Subcutaneous adipose tissue (tissue), 4 donors: ENCODE measurements around the gene KHDC1L. TPM values are rescaled to one million over a fixed set of nuclear protein-coding genes. Genes with fewer than 3 reads are reported as not detected.

Experiments used
- total RNA-seq, 4 donors: library from RNA; depleted of rRNA; stranded (reverse); fragments of >200 nt; gene quantifications; one replicate each; pipeline ENCODE4 v1.1.0, GENCODE V29; 2016
- TF ChIP-seq, protein P1 (sequence below): fragments of 450-650 bp; IDR thresholded peaks from one replicate; pipeline ENCODE4 v1.5.1; 2016; ENCODE audit warnings: low read depth, mild to moderate bottlenecking, control low read depth, antibody characterized with exemption, moderate library complexity

KHDC1L gene
- total RNA-seq, 4 donors from 2014 or later = not detected

DNA sequence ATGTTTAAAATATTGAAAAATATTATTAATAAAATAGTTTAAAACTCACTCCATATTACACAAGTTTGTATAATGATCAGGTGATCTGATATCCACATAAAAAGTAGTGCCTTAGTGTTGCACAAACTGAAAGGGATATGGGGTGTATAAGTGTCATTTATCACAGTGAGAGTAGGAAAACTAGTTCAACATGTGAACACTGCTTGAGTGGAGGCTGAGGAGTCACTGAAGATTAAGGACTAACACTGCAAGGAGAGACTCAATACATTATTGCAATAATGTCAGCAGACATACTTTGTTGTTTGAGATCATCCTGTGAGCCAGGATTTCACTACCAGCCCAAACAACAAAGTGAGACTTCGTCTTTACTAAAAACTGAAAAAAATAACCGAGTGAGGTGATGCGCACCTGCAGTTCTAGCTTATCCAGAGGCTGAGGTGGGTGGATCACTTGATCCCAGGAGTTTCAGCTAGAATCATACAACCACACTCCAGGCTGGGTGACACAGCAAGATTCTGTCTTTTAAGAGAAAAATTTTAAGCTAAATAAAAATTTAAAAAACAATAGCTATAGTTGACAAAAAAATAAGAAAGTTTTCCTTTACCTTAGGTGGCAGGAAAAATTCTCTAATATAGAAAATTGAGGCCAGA, 2.4 kb upstream of the KHDC1L start:
- TF ChIP-seq, protein P1, sequence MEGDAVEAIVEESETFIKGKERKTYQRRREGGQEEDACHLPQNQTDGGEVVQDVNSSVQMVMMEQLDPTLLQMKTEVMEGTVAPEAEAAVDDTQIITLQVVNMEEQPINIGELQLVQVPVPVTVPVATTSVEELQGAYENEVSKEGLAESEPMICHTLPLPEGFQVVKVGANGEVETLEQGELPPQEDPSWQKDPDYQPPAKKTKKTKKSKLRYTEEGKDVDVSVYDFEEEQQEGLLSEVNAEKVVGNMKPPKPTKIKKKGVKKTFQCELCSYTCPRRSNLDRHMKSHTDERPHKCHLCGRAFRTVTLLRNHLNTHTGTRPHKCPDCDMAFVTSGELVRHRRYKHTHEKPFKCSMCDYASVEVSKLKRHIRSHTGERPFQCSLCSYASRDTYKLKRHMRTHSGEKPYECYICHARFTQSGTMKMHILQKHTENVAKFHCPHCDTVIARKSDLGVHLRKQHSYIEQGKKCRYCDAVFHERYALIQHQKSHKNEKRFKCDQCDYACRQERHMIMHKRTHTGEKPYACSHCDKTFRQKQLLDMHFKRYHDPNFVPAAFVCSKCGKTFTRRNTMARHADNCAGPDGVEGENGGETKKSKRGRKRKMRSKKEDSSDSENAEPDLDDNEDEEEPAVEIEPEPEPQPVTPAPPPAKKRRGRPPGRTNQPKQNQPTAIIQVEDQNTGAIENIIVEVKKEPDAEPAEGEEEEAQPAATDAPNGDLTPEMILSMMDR = no peak

DNA sequence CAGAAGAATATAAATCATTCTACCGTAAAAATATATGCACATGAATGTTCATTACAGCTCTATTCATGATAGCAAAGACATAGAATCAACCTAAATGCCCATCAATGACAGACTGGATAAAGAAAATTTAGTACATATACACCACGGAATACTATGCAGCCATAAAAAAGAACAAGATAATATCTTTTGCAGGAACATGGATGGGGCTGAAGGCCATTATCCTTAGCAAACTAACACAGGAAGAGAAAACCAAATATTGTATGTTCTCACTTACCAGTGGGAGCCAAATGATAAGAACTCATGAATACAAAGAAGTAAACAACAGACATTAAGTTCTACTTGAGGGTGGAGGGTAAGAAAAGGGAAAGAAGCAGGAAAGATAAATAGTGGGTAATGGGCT, 8.4 kb downstream of the KHDC1L start:
- TF ChIP-seq, protein P1 = no peak

GRCh38 chr6:73209117-73209516, 16.2 kb downstream of the KHDC1L start:
- TF ChIP-seq, protein P1 = no peak

DNA sequence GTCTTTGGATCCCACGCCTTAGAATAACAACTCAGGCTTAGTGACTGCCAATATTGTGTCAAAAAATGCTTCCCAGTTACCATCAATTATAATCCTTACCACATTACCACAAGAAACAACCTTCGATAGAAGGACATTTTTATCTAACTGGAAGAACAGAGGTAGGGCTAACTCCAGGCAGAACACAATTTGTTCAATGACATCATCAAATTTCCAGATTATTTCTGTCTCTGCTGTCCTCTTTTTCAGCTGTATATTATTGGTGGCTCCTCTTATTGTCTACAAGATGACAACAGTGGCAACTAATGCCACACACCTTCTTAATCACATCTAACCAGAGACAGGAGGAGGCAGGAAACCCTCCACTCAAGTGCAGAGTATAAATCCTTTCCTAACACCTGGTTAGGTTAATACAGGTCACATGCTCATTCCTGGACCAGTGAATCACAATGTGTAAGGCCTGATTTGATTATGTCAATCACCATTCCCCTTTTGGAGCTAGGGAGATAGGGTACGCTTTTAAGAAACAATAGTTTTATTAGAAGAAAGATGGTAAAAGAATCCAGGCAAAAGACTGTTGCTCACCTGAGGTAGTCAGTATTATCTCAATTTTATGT, 18.0 kb downstream of the KHDC1L start:
- TF ChIP-seq, protein P1 = no peak

- TF ChIP-seq, protein P1 = no peak
These were observed 21.0 kb downstream of the KHDC1L start for GRCh38 chr6:73204252-73204651.

DNA sequence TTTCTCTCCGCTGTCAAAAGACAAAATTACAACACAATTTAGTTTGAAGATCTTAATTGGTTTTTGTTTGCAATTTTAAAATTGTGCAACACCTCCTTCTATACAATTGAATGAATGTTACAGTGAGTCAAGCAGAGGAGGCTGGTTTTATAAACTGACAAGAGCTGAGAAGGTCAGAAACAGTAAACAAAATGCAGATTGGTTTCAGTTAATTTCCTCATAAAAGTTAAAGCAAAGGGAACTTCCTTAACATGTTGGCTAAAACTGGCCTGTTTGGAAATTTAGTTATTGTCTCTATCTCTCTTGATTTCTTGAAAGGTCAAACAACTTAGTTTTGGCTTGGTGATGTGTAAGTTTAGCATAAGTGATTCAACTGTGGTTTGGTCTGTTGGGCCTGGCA, 22.2 kb downstream of the KHDC1L start:
- TF ChIP-seq, protein P1 = no peak

DNA sequence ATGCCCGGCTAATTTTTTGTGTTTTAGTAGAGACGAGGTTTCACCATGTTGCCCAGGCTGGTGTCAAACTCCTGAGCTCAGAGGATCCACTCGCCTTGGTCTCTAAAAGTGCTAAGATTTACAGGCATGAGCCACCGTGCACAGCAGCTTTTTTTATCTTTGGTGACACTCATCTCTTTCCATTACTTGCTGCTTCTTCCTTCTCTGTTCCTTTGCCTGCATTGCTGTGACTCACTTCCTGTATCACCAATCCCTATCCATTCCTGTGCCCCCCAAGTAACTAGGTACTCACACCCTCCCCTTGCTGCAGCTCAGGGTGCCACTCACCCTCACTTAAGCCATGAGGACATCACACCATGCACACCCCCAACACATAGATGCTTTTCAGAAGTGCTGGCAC, 24.6 kb downstream of the KHDC1L start:
- TF ChIP-seq, protein P1 = no peak
